Measurements from ENCODE around the gene ZNF423. TPM values are rescaled to one million over a fixed set of nuclear protein-coding genes. Genes with fewer than 3 reads are reported as not detected.

ZNF423 gene
- total RNA-seq, 1 donor from 2014 or later: 10.6 TPM

GRCh38 chr16:49749816-49750215 lies 106.1 kb downstream of the ZNF423 start:
- Histone ChIP-seq H3K9ac (ENCODE audit: low read length) (no peak overlapping the region), H2AFZ (ENCODE audit: low read depth, low read length) (no peak overlapping the region), H3K27ac (ENCODE audit: low read depth, low read length) (no peak overlapping the region), H3K4me1 (ENCODE audit: insufficient read depth, low read length) (peaks cover 20% of the 10 kb centered on the region), H3K36me3 (ENCODE audit: insufficient read depth, low read length) (no peaks in the 10 kb centered on the region), H3K4me3 (ENCODE audit: insufficient read depth, low read depth, low read length) (no peak overlapping the region), H3K79me2 (ENCODE audit: insufficient read depth, low read length) (no peaks in the 10 kb centered on the region), H3K27me3 (ENCODE audit: insufficient read depth, low read length) (no peaks in the 10 kb centered on the region), H3K9me3 (ENCODE audit: insufficient read depth, low read depth, low read length) (no peaks in the 10 kb centered on the region), H4K20me1 (ENCODE audit: insufficient read depth, low read length) (no peaks in the 10 kb centered on the region), H3K4me2 (ENCODE audit: low read length) (no peak overlapping the region)
- FAIRE-seq (no peak), DNase-seq (ENCODE audit: low read depth) (no peak)
- Mint-ChIP-seq H3K36me3 (ENCODE audit: low read depth, unreplicated experiment) (no peaks in the 10 kb centered on the region), H3K4me1 (ENCODE audit: low read depth, unreplicated experiment) (peaks cover 23% of the 10 kb centered on the region), H3K4me3 (ENCODE audit: unreplicated experiment) (no peak overlapping the region), H3K9me3 (ENCODE audit: unreplicated experiment) (no peaks in the 10 kb centered on the region), H3K27ac (ENCODE audit: unreplicated experiment) (no peak overlapping the region), H3K27me3 (ENCODE audit: low read depth, unreplicated experiment) (peaks cover 4% of the 10 kb centered on the region)
- TF ChIP-seq CTCF (IDR thresholded peaks at IDR 0.05; ENCODE audit: insufficient read depth, low read depth, low read length): no peak
- TF ChIP-seq EZH2 (IDR thresholded peaks at IDR 0.05; ENCODE audit: insufficient read depth, low read length): no peak

- H3K27ac ChIP-seq (ENCODE audit: low read depth, low read length): no peak overlapping the region
- no peaks in the 10 kb centered on the region for H3K27me3 ChIP-seq (ENCODE audit: insufficient read depth, low read length)
Measured at GRCh38 chr16:49748322-49748721, 107.6 kb downstream of the ZNF423 start.

More at GRCh38 chr16:49748322-49748721, 107.6 kb downstream of the ZNF423 start:
- Histone ChIP-seq H4K20me1 (ENCODE audit: insufficient read depth, low read length) (no peaks in the 10 kb centered on the region), H3K79me2 (ENCODE audit: insufficient read depth, low read length) (no peaks in the 10 kb centered on the region), H2AFZ (ENCODE audit: low read depth, low read length) (no peak overlapping the region), H3K4me3 (ENCODE audit: insufficient read depth, low read depth, low read length) (no peak overlapping the region), H3K9ac (ENCODE audit: low read length) (no peak overlapping the region), H3K4me1 (ENCODE audit: insufficient read depth, low read length) (peaks cover 13% of the 10 kb centered on the region), H3K9me3 (ENCODE audit: insufficient read depth, low read depth, low read length) (no peaks in the 10 kb centered on the region), H3K36me3 (ENCODE audit: insufficient read depth, low read length) (no peaks in the 10 kb centered on the region), H3K4me2 (ENCODE audit: low read length) (no peak overlapping the region)
- Mint-ChIP-seq H3K27ac (ENCODE audit: unreplicated experiment) (peak overlapping the region; percentile 78), H3K36me3 (ENCODE audit: low read depth, unreplicated experiment) (no peaks in the 10 kb centered on the region), H3K4me3 (ENCODE audit: unreplicated experiment) (no peak overlapping the region), H3K27me3 (ENCODE audit: low read depth, unreplicated experiment) (peaks cover 4% of the 10 kb centered on the region), H3K9me3 (ENCODE audit: unreplicated experiment) (no peaks in the 10 kb centered on the region), H3K4me1 (ENCODE audit: low read depth, unreplicated experiment) (peaks cover 18% of the 10 kb centered on the region)
- FAIRE-seq: no peak
- DNase-seq (ENCODE audit: low read depth): peak; percentile 73
- TF ChIP-seq EZH2 (IDR thresholded peaks at IDR 0.05; ENCODE audit: insufficient read depth, low read length) (no peak), CTCF (IDR thresholded peaks at IDR 0.05; ENCODE audit: insufficient read depth, low read depth, low read length) (no peak)

Data from astrocyte (in vitro differentiated cells and primary cell).